GM23338 (cell line): ENCODE data around the gene FRY. TPM values are rescaled to one million over a fixed set of nuclear protein-coding genes. Genes with fewer than 3 reads are reported as not detected.

Experiments
- ATAC-seq: fragments of 200-7000 bp; cut with Tn5 transposase; 3 replicates; pipeline ENCODE4 v1.9.1; 2020
- DNase-seq: peaks from one replicate; pipeline ENCODE4 v3.0.0-alpha.2; 2015; ENCODE audit warnings: low spot score
- H2AFZ ChIP-seq: fragments of 200-600 bp; sonication (generic); 2 replicates; pipeline ENCODE4 v1.8.0; 2016; ENCODE audit warnings: antibody characterized with exemption, mild to moderate bottlenecking, moderate library complexity
- H3F3A ChIP-seq: fragments of 200-600 bp; sonication (generic); replicated peaks from 2 replicates; pipeline ENCODE4 v1.8.0; 2017; ENCODE audit warnings: antibody characterized with exemption, mixed run types, low read depth
- H3K27ac ChIP-seq: fragments of 200-600 bp; sonication (generic); 2 replicates; pipeline ENCODE4 v1.6.1; 2016; ENCODE audit warnings: low read depth
- H3K27me3 ChIP-seq: fragments of 200-600 bp; sonication (generic); 2 replicates; pipeline ENCODE4 v1.8.0; 2016; ENCODE audit warnings: mild to moderate bottlenecking, mixed run types, moderate library complexity; ENCODE audit not compliant: insufficient read depth
- H3K36me3 ChIP-seq: fragments of 200-600 bp; sonication (generic); 2 replicates; pipeline ENCODE4 v1.8.0; 2016; ENCODE audit warnings: mild to moderate bottlenecking; ENCODE audit not compliant: insufficient read depth
- H3K4me1 ChIP-seq: fragments of 200-600 bp; sonication (generic); 2 replicates; pipeline ENCODE4 v1.8.0; 2016; ENCODE audit warnings: mild to moderate bottlenecking, moderate library complexity; ENCODE audit not compliant: insufficient read depth
- H3K4me2 ChIP-seq: fragments of 200-600 bp; sonication (generic); 2 replicates; pipeline ENCODE4 v1.7.1; 2017; ENCODE audit warnings: mixed run types
- H3K4me3 ChIP-seq: fragments of 200-600 bp; sonication (generic); 2 replicates; pipeline ENCODE4 v1.6.1; 2016; ENCODE audit warnings: mixed run types
- H3K79me2 ChIP-seq: fragments of 200-600 bp; sonication (generic); replicated peaks from 2 replicates; pipeline ENCODE4 v1.8.0; 2017; ENCODE audit warnings: mild to moderate bottlenecking; ENCODE audit not compliant: insufficient read depth
- H3K9me2 ChIP-seq: fragments of 200-600 bp; sonication (generic); 2 replicates; pipeline ENCODE4 v1.8.0; 2017; ENCODE audit not compliant: insufficient read depth
- H4K20me1 ChIP-seq: fragments of 200-600 bp; sonication (generic); replicated peaks from 2 replicates; pipeline ENCODE4 v1.8.0; 2017; ENCODE audit warnings: mild to moderate bottlenecking; ENCODE audit not compliant: insufficient read depth
- H3K27ac Mint-ChIP-seq: 2 replicates; pipeline ENCODE4 v1.8.0; 2020; ENCODE audit warnings: inconsistent platforms, mild to moderate bottlenecking, moderate library complexity, mixed read lengths
- H3K27me3 Mint-ChIP-seq: 3 replicates; pipeline ENCODE4 v1.8.0; 2022; ENCODE audit warnings: low read depth, mild to moderate bottlenecking, moderate library complexity, mixed read lengths, inconsistent platforms; ENCODE audit not compliant: insufficient read depth, poor library complexity
- H3K36me3 Mint-ChIP-seq: 3 replicates; pipeline ENCODE4 v1.8.0; 2021; ENCODE audit warnings: low read depth, mild to moderate bottlenecking, inconsistent platforms, moderate library complexity, mixed read lengths
- H3K4me1 Mint-ChIP-seq: 3 replicates; pipeline ENCODE4 v1.8.0; 2020; ENCODE audit warnings: mild to moderate bottlenecking, inconsistent platforms, mixed read lengths
- H3K4me3 Mint-ChIP-seq: 3 replicates; pipeline ENCODE4 v1.8.0; 2021; ENCODE audit warnings: moderate library complexity, mild to moderate bottlenecking, inconsistent platforms, mixed read lengths
- H3K9me3 Mint-ChIP-seq: 3 replicates; pipeline ENCODE4 v1.8.0; 2020; ENCODE audit warnings: moderate library complexity, mild to moderate bottlenecking, inconsistent platforms, mixed read lengths
- CREB1 ChIP-seq: fragments of 250-450 bp; sonication (Bioruptor Pico); IDR thresholded peaks from 2 replicates; pipeline ENCODE4 v1.5.0; 2020; ENCODE audit warnings: low read depth, mild to moderate bottlenecking, moderate library complexity
- EZH2 ChIP-seq: fragments of 200-600 bp; sonication (generic); IDR thresholded peaks from one replicate; pipeline ENCODE4 v1.8.0; 2017; ENCODE audit warnings: antibody characterized with exemption, mild to moderate bottlenecking, low read depth; ENCODE audit not compliant: unreplicated experiment
- EZH2phosphoT487 ChIP-seq: fragments of 200-600 bp; sonication (generic); IDR thresholded peaks from one replicate; pipeline ENCODE4 v1.8.1; 2018; ENCODE audit warnings: antibody characterized with exemption; ENCODE audit not compliant: unreplicated experiment
- JUNB ChIP-seq: IDR thresholded peaks from one replicate; pipeline ENCODE4 v1.6.1; 2016; ENCODE audit warnings: antibody characterized with exemption; ENCODE audit not compliant: unreplicated experiment
- NANOG ChIP-seq: IDR thresholded peaks from 2 replicates; pipeline ENCODE4 v1.6.1; 2016; ENCODE audit warnings: antibody characterized with exemption, borderline replicate concordance
- POLR2AphosphoS5 ChIP-seq: IDR thresholded peaks from 2 replicates; pipeline ENCODE4 v1.6.1; 2016; ENCODE audit warnings: antibody characterized with exemption, low read depth
- STAT1 ChIP-seq: IDR thresholded peaks from one replicate; pipeline ENCODE4 v1.6.1; 2016; ENCODE audit warnings: antibody characterized with exemption; ENCODE audit not compliant: unreplicated experiment
- ZNF114 ChIP-seq: fragments of 250-450 bp; sonication (Bioruptor Pico); IDR thresholded peaks from 2 replicates; pipeline ENCODE4 v1.5.0; 2020; ENCODE audit warnings: mild to moderate bottlenecking, moderate library complexity
- ZNF331 ChIP-seq: fragments of 250-450 bp; sonication (Bioruptor Pico); IDR thresholded peaks from 2 replicates; pipeline ENCODE4 v1.5.0; 2020; ENCODE audit warnings: low read depth, mild to moderate bottlenecking, moderate library complexity
- polyA plus RNA-seq: library from polyadenylated mRNA; unstranded; fragments of >200 nt; fragmentation: Nextera tagmentation; extraction: Ambion mirVana; gene quantifications from 2 replicates; pipeline ENCODE4 v1.2.1, GENCODE V29; 2016
- total RNA-seq: library from RNA; depleted of rRNA; stranded (reverse); fragments of >200 nt; shearing (Covaris generic); gene quantifications from 2 replicates; pipeline ENCODE4 v1.2.3, GENCODE V29; 2014
- TF ChIP-seq, protein P1 (sequence below), 2 experiments: fragments of 200-600 bp in 1 of 2; sonication (generic) in 1 of 2; conservative IDR thresholded peaks; 2 replicates each; pipeline versions ENCODE4 v1.5.1 to v1.6.1; 2016 to 2017; ENCODE audit warnings: antibody characterized with exemption in 2 of 2, low read depth in 2 of 2, mild to moderate bottlenecking in 2 of 2, moderate library complexity in 1 of 2
- TF ChIP-seq, protein P2 (sequence below): IDR thresholded peaks from 2 replicates; pipeline ENCODE4 v1.6.1; 2016; ENCODE audit warnings: antibody characterized with exemption
- TF ChIP-seq, protein P3 (sequence below): IDR thresholded peaks from one replicate; pipeline ENCODE4 v1.6.1; 2018; ENCODE audit warnings: antibody characterized with exemption; ENCODE audit not compliant: unreplicated experiment

FRY gene
- total and polyA plus RNA-seq, 2 experiments from 2014 or later = 2.4 to 10.1 TPM

DNA sequence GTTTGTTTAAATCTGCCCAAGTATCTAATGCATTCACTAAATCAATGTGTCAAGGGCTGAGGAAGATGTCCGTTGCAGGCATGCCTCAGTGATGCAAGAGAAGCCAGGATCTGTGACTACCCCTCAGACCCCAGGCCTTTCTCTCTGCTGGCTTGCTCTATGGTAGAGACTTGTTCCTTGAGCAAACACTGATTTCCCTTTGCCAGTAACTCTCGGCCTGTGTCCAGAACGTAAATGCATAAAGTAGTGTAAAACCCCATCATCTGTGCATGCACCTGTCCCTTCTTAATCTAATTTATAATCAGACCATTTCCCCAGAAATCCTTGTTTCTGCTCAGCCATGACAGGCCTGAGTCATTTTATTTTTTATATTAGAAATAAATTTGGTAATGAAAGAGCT lies 28.7 kb upstream of the FRY start:
- Histone ChIP-seq H3K4me1 (no peaks in the 10 kb centered on the region), H3K27me3 (no peaks in the 10 kb centered on the region), H3F3A (no peaks in the 10 kb centered on the region), H3K36me3 (no peaks in the 10 kb centered on the region), H4K20me1 (no peaks in the 10 kb centered on the region), H3K9me2 (peaks cover 3% of the 10 kb centered on the region; the same call in 1 of the 2 replicates), H3K79me2 (no peaks in the 10 kb centered on the region), H2AFZ (no peak overlapping the region), H3K27ac (no peak overlapping the region), H3K4me2 (no peak overlapping the region), H3K4me3 (no peak overlapping the region)
- peaks cover 15% of the 10 kb centered on the region; the same call in 2 of the 3 replicates for H3K9me3 Mint-ChIP-seq
- no peak overlapping the region for H3K27ac Mint-ChIP-seq
- H3K4me1 Mint-ChIP-seq = no peaks in the 10 kb centered on the region
- TF ChIP-seq ZNF114 = no peak
- no peak for TF ChIP-seq STAT1
- no peak for TF ChIP-seq NANOG
- no peak for TF ChIP-seq ZNF331 (CRISPR knock-in tag)
- no peak for TF ChIP-seq CREB1 (CRISPR knock-in tag)
- no peak for TF ChIP-seq JUNB
- TF ChIP-seq, protein P1, sequence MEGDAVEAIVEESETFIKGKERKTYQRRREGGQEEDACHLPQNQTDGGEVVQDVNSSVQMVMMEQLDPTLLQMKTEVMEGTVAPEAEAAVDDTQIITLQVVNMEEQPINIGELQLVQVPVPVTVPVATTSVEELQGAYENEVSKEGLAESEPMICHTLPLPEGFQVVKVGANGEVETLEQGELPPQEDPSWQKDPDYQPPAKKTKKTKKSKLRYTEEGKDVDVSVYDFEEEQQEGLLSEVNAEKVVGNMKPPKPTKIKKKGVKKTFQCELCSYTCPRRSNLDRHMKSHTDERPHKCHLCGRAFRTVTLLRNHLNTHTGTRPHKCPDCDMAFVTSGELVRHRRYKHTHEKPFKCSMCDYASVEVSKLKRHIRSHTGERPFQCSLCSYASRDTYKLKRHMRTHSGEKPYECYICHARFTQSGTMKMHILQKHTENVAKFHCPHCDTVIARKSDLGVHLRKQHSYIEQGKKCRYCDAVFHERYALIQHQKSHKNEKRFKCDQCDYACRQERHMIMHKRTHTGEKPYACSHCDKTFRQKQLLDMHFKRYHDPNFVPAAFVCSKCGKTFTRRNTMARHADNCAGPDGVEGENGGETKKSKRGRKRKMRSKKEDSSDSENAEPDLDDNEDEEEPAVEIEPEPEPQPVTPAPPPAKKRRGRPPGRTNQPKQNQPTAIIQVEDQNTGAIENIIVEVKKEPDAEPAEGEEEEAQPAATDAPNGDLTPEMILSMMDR (conservative IDR thresholded peaks at IDR 0.05; ENCODE audit: low read depth in 2 of 2) = no peak
- TF ChIP-seq POLR2AphosphoS5 = no peak
- no peaks in the 10 kb centered on the region; the same call in 2 of the 3 replicates for H3K36me3 Mint-ChIP-seq
- no peak for ATAC-seq
- no peaks in the 10 kb centered on the region for H3K27me3 Mint-ChIP-seq
- no peak for DNase-seq
- no peak overlapping the region for H3K4me3 Mint-ChIP-seq

DNA sequence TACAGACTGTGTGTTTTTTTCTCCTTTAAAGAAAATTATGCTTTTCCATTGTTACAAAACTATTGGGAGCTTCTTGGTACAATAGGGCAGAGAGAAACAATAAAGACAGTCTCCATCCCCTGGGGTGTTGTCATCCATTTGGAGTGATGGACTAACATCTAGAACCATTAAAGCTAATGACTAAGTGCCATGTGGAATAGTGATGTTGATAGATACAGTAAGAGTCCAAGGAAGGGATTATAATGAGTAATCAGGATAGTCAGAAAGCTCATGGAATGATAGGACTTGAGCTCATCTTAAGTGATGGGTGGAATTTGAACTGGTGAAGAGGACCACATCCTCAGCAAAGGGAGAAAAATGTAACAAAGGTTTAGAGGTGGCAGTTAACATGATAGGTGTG lies 24.1 kb upstream of the FRY start:
- no peak overlapping the region for H3K27ac Mint-ChIP-seq
- no peak for ATAC-seq
- H3K27me3 Mint-ChIP-seq = peaks cover 1% of the 10 kb centered on the region
- no peak for DNase-seq
- no peaks in the 10 kb centered on the region for H3K9me3 Mint-ChIP-seq
- Histone ChIP-seq H3K4me3 (no peak overlapping the region), H3K27ac (no peak overlapping the region), H3F3A (no peaks in the 10 kb centered on the region), H2AFZ (no peak overlapping the region), H3K9me2 (no peaks in the 10 kb centered on the region), H4K20me1 (no peaks in the 10 kb centered on the region), H3K79me2 (no peaks in the 10 kb centered on the region), H3K27me3 (no peaks in the 10 kb centered on the region), H3K36me3 (no peaks in the 10 kb centered on the region), H3K4me2 (no peak overlapping the region), H3K4me1 (no peaks in the 10 kb centered on the region)
- no peak overlapping the region for H3K4me3 Mint-ChIP-seq
- no peaks in the 10 kb centered on the region for H3K36me3 Mint-ChIP-seq
- H3K4me1 Mint-ChIP-seq = peaks cover 12% of the 10 kb centered on the region
- TF ChIP-seq EZH2phosphoT487 (no peak), CREB1 (CRISPR knock-in tag) (no peak), POLR2AphosphoS5 (no peak), NANOG (no peak), EZH2 (no peak), ZNF331 (CRISPR knock-in tag) (no peak), ZNF114 (no peak), JUNB (no peak)
- TF ChIP-seq, protein P2, sequence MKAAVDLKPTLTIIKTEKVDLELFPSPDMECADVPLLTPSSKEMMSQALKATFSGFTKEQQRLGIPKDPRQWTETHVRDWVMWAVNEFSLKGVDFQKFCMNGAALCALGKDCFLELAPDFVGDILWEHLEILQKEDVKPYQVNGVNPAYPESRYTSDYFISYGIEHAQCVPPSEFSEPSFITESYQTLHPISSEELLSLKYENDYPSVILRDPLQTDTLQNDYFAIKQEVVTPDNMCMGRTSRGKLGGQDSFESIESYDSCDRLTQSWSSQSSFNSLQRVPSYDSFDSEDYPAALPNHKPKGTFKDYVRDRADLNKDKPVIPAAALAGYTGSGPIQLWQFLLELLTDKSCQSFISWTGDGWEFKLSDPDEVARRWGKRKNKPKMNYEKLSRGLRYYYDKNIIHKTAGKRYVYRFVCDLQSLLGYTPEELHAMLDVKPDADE = no peak
- TF ChIP-seq, protein P3, sequence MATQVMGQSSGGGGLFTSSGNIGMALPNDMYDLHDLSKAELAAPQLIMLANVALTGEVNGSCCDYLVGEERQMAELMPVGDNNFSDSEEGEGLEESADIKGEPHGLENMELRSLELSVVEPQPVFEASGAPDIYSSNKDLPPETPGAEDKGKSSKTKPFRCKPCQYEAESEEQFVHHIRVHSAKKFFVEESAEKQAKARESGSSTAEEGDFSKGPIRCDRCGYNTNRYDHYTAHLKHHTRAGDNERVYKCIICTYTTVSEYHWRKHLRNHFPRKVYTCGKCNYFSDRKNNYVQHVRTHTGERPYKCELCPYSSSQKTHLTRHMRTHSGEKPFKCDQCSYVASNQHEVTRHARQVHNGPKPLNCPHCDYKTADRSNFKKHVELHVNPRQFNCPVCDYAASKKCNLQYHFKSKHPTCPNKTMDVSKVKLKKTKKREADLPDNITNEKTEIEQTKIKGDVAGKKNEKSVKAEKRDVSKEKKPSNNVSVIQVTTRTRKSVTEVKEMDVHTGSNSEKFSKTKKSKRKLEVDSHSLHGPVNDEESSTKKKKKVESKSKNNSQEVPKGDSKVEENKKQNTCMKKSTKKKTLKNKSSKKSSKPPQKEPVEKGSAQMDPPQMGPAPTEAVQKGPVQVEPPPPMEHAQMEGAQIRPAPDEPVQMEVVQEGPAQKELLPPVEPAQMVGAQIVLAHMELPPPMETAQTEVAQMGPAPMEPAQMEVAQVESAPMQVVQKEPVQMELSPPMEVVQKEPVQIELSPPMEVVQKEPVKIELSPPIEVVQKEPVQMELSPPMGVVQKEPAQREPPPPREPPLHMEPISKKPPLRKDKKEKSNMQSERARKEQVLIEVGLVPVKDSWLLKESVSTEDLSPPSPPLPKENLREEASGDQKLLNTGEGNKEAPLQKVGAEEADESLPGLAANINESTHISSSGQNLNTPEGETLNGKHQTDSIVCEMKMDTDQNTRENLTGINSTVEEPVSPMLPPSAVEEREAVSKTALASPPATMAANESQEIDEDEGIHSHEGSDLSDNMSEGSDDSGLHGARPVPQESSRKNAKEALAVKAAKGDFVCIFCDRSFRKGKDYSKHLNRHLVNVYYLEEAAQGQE = no peak
